GM12801 (cell line): ENCODE data around the gene CNOT3.

Experiments
- TF ChIP-seq, protein P1 (sequence below): IDR thresholded peaks from one replicate; pipeline ENCODE4 v1.5.1; 2011; ENCODE audit warnings: control low read depth; ENCODE audit not compliant: insufficient read length; ENCODE audit errors: extremely low read depth

CNOT3 gene

DNA sequence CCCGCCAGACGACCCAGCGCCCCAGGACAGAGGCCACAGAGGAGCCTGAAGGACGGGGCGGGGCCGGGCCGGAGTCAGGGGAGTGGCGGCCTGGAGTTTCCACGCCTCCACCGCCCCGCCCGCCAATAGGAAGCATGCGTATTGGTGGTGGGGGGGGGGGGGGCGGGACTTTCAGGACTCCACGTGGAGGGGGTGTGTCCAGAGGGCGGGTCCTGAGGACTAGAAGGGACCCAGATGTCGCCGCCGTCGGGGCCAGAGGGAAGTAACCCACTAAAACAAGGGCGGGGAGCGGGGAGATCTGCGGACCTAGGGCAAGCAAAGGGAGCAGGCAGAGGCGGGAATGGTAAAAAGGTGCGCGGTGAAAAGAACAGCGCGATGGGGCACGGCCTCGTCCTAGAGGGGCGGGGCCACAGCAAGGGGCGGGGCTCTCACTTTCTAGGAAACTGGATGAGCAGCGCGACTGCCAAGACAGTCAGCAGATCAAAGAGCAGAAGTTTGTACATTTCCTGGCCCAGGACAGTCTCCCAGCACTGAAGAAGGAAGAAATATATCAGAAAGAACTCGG, 24.8 kb downstream of the CNOT3 start:
- TF ChIP-seq, protein P1, sequence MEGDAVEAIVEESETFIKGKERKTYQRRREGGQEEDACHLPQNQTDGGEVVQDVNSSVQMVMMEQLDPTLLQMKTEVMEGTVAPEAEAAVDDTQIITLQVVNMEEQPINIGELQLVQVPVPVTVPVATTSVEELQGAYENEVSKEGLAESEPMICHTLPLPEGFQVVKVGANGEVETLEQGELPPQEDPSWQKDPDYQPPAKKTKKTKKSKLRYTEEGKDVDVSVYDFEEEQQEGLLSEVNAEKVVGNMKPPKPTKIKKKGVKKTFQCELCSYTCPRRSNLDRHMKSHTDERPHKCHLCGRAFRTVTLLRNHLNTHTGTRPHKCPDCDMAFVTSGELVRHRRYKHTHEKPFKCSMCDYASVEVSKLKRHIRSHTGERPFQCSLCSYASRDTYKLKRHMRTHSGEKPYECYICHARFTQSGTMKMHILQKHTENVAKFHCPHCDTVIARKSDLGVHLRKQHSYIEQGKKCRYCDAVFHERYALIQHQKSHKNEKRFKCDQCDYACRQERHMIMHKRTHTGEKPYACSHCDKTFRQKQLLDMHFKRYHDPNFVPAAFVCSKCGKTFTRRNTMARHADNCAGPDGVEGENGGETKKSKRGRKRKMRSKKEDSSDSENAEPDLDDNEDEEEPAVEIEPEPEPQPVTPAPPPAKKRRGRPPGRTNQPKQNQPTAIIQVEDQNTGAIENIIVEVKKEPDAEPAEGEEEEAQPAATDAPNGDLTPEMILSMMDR, result no peak

DNA sequence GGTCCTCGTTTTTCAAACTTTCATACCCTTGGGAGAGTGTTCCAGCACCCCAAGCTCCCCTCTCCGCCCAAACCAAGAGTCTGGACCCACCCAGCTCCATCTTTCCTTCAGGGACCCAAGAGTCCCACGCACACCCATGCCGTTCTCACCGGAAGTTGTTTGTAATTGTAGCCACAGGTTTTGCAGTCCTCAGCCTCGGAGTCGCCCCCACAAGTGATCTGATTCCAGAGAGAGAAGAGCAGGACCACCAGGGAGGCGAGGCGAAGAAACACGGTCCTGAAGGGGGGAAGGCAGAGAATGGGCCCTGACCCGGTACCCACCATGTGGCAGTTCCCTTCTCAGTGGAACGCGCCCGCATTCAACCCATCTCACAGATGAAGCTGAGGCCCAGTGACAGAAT, 25.3 kb downstream of the CNOT3 start:
- TF ChIP-seq, protein P1, result no peak

DNA sequence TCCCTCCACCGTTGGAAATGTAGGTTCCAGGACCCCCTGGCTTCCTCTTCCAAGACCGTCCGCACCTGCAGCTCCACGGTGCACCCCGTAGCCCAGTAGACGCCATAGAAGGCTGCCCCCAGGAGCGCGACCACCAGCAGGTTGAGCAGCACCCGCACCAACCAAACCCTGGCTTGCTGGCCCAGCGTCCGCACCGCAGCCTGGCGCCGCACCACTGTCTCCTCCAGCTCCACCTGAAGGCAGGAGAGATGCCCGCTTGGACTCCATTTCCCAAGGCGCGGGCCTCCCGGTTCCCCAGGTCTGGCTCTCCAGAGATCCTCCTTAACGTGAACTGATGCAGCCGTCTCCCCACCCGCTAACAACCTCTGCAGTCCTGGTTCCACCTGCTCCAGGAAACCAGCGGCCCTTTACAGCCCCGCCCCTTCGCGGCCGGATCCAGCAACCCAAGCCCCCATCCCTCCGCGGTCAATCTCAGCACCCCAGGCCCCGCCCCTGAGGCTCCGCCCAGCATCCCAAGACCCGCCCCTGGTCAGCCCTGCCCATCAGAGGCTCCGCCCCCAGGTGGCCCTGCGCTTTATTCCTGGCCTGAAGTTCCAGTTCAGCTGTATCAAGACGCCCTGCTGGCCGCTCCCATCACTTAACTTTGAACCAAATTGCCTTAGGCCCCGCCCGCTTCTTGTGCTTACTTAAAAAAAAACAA, 27.0 kb downstream of the CNOT3 start:
- TF ChIP-seq, protein P1, result no peak

DNA sequence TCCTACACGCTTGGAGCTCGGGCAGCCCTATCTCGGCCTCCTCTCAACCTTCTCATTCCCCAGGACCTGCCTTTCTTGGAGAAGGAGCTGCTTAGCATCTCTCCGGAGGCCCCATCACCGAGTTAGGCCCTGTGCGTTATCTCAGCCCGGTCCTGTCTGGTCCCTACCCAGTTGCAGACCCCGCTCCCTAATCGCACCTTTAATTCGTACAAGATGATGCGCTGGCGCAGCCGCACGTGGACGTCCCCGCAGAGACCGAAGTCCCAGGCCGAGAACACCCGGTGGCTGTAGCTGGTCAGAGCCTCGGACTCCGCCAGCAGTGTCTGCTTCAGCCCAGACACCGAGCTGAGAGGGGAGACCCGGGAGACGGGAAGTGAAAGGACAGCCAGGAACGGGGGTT, 27.7 kb downstream of the CNOT3 start:
- TF ChIP-seq, protein P1, result no peak

DNA sequence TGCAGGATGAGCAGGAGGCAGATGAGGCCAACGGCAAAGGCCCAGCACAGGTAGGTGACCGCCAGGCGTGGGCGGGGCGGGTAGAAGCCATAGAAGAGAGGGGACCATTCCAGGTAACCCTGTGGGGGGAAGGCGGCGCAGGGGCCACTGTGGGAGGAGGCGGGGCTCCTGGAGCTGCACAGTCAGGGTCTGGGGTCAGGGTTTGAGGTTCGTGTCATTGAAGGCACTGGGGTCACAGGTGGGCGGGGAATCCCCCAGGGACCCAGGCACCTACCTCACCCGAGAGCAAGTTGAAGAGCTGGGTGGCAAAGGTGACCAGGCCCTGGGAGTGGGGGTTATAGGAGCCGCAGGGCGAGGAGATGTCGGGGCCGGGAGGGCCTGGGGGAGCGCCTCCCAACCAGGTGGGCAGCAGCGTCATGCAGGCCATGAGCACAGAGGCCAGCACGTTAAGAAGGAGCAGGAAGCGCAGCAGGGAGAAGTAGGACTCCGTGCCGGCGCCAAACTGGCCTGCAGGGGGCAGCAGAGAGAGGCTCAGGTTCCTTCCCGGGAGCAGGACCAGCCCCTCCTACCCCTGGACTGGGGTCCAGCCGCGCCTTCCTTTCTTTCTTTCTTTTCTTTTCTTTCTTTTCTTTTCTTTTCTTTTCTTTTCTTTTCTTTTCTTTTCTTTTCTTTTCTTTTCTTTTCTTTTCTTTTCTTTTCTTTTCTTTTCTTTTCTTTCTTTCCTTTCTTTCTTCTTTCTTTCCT, 30.8 kb downstream of the CNOT3 start:
- TF ChIP-seq, protein P1, result no peak

DNA sequence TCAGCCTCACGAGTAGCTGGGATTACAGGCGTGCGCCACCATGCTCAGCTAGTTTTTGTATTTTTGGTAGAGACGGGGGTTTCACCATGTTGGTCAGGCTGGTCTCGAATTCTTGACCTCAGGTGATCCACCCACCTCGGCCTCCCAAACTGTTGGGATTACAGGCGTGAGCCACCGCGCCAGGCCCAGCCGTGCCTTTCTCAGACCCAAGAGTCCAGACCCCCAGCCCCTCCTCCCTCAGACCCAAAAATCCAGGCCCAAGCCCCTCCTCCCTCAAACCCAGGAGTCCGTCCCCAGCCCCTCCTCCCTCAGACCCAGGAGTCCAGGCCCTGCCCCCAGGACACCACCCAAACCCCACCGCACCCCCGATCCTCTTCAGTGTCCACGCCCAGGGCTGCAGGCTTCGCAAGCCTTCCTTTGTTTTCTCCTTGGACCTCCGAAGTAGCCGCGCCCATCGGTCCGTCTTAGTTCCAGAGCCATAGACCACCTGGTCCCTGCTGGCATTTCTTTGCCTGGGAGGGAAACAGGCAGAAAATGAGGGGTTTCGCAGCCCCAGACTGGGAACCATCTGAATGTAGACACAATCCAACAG, 31.7 kb downstream of the CNOT3 start:
- TF ChIP-seq, protein P1, result no peak
